HepG2 (cell line): ENCODE results near the gene TMEM14A. TPM values are rescaled to one million over a fixed set of nuclear protein-coding genes. Genes with fewer than 3 reads are reported as not detected.

Experiments
- AGO1 ChIP-seq: fragments of 200-400 bp; formaldehyde crosslinking; IDR thresholded peaks from 2 replicates; pipeline ENCODE4 v1.6.1; 2017; ENCODE audit warnings: mild to moderate bottlenecking, low read depth, low read length, moderate library complexity; ENCODE audit not compliant: poor library complexity, severe bottlenecking
- ARID2 ChIP-seq: sonication (generic); formaldehyde crosslinking; IDR thresholded peaks from 2 replicates; pipeline ENCODE4 v1.8.1; 2022; ENCODE audit warnings: mild to moderate bottlenecking, missing genetic modification reagents, borderline replicate concordance
- ASH2L ChIP-seq: fragments of 300-600, 200-600 bp; sonication (generic); IDR thresholded peaks from 2 replicates; pipeline ENCODE4 v1.7.0; 2017; ENCODE audit warnings: low read depth, mild to moderate bottlenecking, moderate library complexity, mixed read lengths, low read length; ENCODE audit not compliant: insufficient read length
- CEBPZ ChIP-seq: IDR thresholded peaks from 2 replicates; pipeline ENCODE4 v1.6.1; 2012; ENCODE audit warnings: low read length, improper control_type of control experiment
- KDM2A ChIP-seq: sonication (generic); formaldehyde crosslinking; IDR thresholded peaks from 2 replicates; pipeline ENCODE4 v1.4.0; 2020; ENCODE audit warnings: low read depth, missing genetic modification reagents, borderline replicate concordance
- KDM5A ChIP-seq: fragments of 200-600 bp; sonication (generic); IDR thresholded peaks from 2 replicates; pipeline ENCODE4 v1.7.0; 2018; ENCODE audit warnings: antibody characterized with exemption, mild to moderate bottlenecking, low read length, borderline replicate concordance
- KLF9 ChIP-seq: IDR thresholded peaks from 2 replicates; pipeline ENCODE4 v1.6.1; 2016; ENCODE audit warnings: low read depth
- MTF1 ChIP-seq: sonication (generic); formaldehyde crosslinking; IDR thresholded peaks from 2 replicates; pipeline ENCODE4 v1.5.0; 2020; ENCODE audit warnings: missing genetic modification reagents
- PAX8 ChIP-seq: sonication (generic); formaldehyde crosslinking; IDR thresholded peaks from 2 replicates; pipeline ENCODE4 v1.8.0; 2022; ENCODE audit warnings: mild to moderate bottlenecking, missing genetic modification reagents, borderline replicate concordance
- POLR2AphosphoS2 ChIP-seq: IDR thresholded peaks from 2 replicates; pipeline ENCODE4 v1.6.1; 2011; ENCODE audit warnings: low read depth, low read length, improper control_type of control experiment
- PRDM10 ChIP-seq: sonication (generic); formaldehyde crosslinking; IDR thresholded peaks from 2 replicates; pipeline ENCODE4 v1.4.0; 2020; ENCODE audit warnings: low read depth, missing genetic modification reagents
- RAD51 ChIP-seq: fragments of 450-650 bp; IDR thresholded peaks from 2 replicates; pipeline ENCODE4 v1.6.1; 2016; ENCODE audit warnings: borderline replicate concordance
- RNF219 ChIP-seq: sonication (generic); formaldehyde crosslinking; IDR thresholded peaks from 2 replicates; pipeline ENCODE4 v1.5.0; 2020; ENCODE audit warnings: mild to moderate bottlenecking, missing genetic modification reagents
- TCF7L2 ChIP-seq: IDR thresholded peaks from 2 replicates; pipeline ENCODE4 v1.6.1; 2011; ENCODE audit warnings: mild to moderate bottlenecking, low read depth, low read length, moderate library complexity
- TRIM24 ChIP-seq: sonication (generic); formaldehyde crosslinking; IDR thresholded peaks from 2 replicates; pipeline ENCODE4 v1.8.0; 2022; ENCODE audit warnings: mild to moderate bottlenecking, missing genetic modification reagents
- U2AF1 ChIP-seq: fragments of 200-400 bp; formaldehyde crosslinking; optimal IDR thresholded peaks from 2 replicates; pipeline ENCODE3; 2017; ENCODE audit warnings: mild to moderate bottlenecking, low read depth, low read length
- ZC3H4 ChIP-seq: sonication (generic); formaldehyde crosslinking; IDR thresholded peaks from 2 replicates; pipeline ENCODE4 v1.4.0; 2020; ENCODE audit warnings: missing genetic modification reagents, borderline replicate concordance
- ZFP36L2 ChIP-seq: sonication (generic); formaldehyde crosslinking; IDR thresholded peaks from 2 replicates; pipeline ENCODE4 v1.4.0; 2020; ENCODE audit warnings: missing genetic modification reagents
- ZFP41 ChIP-seq: sonication (generic); formaldehyde crosslinking; IDR thresholded peaks from 2 replicates; pipeline ENCODE4 v1.4.0; 2020; ENCODE audit warnings: mild to moderate bottlenecking, missing genetic modification reagents, borderline replicate concordance
- ZNF296 ChIP-seq: sonication (generic); formaldehyde crosslinking; conservative IDR thresholded peaks from 2 replicates; pipeline ENCODE4 v1.5.0; 2020; ENCODE audit warnings: mild to moderate bottlenecking, missing genetic modification reagents
- ZNF576 ChIP-seq: sonication (generic); formaldehyde crosslinking; IDR thresholded peaks from 2 replicates; pipeline ENCODE4 v1.4.0; 2020; ENCODE audit warnings: mild to moderate bottlenecking, missing genetic modification reagents
- ZSCAN25 ChIP-seq: sonication (generic); formaldehyde crosslinking; IDR thresholded peaks from 2 replicates; pipeline ENCODE4 v1.8.0; 2022; ENCODE audit warnings: mild to moderate bottlenecking, missing genetic modification reagents
- polyA plus RNA-seq, 8 experiments: library from polyadenylated mRNA; depleted of rRNA in 3 of 8; stranded (reverse) in 7 of 8; unstranded in 1 of 8; fragments of >200 nt; fragmentation: Illumina TruSeq in 4 of 8; extraction: Trizol in 4 of 8; gene quantifications; 2 replicates each; pipeline versions ENCODE4 v1.2.1 to v1.2.3, GENCODE V29; 2011 to 2016; ENCODE audit warnings: low read depth in 4 of 8, missing spikeins in 1 of 8, mixed read lengths in 1 of 8; ENCODE audit not compliant: insufficient read depth in 1 of 8
- total RNA-seq, 5 experiments: library from RNA; depleted of rRNA; stranded (reverse); fragments of >200 nt; fragmentation: Illumina TruSeq; extraction: Trizol; gene quantifications; 2 replicates each; pipeline ENCODE4 v1.2.3, GENCODE V29; 2016; ENCODE audit warnings: low read depth in 1 of 5

TMEM14A gene
- total and polyA plus RNA-seq, 2 of the 13 experiments (the other 11 are each of a cell fraction or from before 2014, with no cell fraction given): 24.6 to 73.7 TPM

GRCh38 chr6:52725143-52725534 is 54.2 kb downstream of the TMEM14A start (continued):
- TF ChIP-seq TRIM24 (CRISPR knock-in tag): no peak
- TF ChIP-seq TCF7L2: no peak
- TF ChIP-seq ARID2 (CRISPR knock-in tag): 0 out of 2 replicates have a peak, but pooled peaks have one; percentile 43
- TF ChIP-seq KDM2A (CRISPR knock-in tag): no peak; the same call in 1 of the 2 replicates
- TF ChIP-seq ASH2L: no peak
- no peak; the same call in 1 of the 2 replicates for TF ChIP-seq KDM5A
- no peak for TF ChIP-seq ZSCAN25
- no peak; the same call in 1 of the 2 replicates for TF ChIP-seq KLF9 (CRISPR knock-in tag)
- no peak for TF ChIP-seq RAD51
- TF ChIP-seq ZFP36L2 (CRISPR knock-in tag): no peak
- TF ChIP-seq MTF1: no peak
- TF ChIP-seq RNF219 (CRISPR knock-in tag): peak; percentile 44; the same call in 1 of the 2 replicates
- TF ChIP-seq U2AF1: peak; percentile 19
- no peak for TF ChIP-seq PRDM10 (CRISPR knock-in tag)
- TF ChIP-seq ZFP41: no peak
- TF ChIP-seq ZNF296 (CRISPR knock-in tag): no peak
- no peak for TF ChIP-seq POLR2AphosphoS2
- no peak for TF ChIP-seq ZNF576 (CRISPR knock-in tag)
- peak; percentile 86; the same call in 1 of the 2 replicates for TF ChIP-seq ZC3H4 (CRISPR knock-in tag)
- TF ChIP-seq AGO1: no peak
- TF ChIP-seq CEBPZ: no peak
- 0 out of 2 replicates have a peak, but pooled peaks have one; percentile 37 for TF ChIP-seq PAX8
